HEK293 (cell line): ENCODE data around the gene KRT71.

Experiments
- ZSCAN30 ChIP-seq: fragments of 450-650 bp; IDR thresholded peaks from 2 replicates; pipeline ENCODE4 v1.5.1; 2018; ENCODE audit warnings: missing biosample characterization, mild to moderate bottlenecking, missing genetic modification characterization, moderate library complexity
- TF ChIP-seq, protein P1 (sequence below): fragments of 450-650 bp; formaldehyde crosslinking; IDR thresholded peaks from 2 replicates; pipeline ENCODE4 v1.5.1; 2016; ENCODE audit warnings: missing biosample characterization, missing genetic modification characterization
- TF ChIP-seq, protein P2 (sequence below): fragments of 450-650 bp; formaldehyde crosslinking; IDR thresholded peaks from 2 replicates; pipeline ENCODE4 v1.5.1; 2016; ENCODE audit warnings: missing biosample characterization, missing genetic modification characterization

DNA sequence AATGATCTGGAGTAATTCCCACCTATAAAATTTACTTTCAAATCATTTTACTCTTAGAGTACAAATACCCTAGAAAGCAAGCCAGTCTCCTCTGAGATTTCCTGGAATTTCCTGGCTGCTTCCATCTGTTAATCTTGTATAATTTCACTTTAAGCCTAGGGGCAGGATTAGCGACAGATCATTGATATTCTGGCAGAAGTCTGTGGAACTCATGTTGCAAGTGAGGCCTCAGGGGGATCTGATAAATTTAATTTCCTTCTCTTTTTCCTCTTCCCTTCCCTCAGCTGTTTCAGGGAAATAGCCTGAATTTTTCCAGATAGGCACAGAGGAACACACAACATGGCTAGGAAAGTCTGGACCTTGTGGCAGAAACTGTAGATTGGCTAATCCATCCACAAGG is 54.0 kb downstream of the KRT71 start:
- no peak for TF ChIP-seq ZSCAN30 (tag by site-specific recombination)
- TF ChIP-seq, protein P1, sequence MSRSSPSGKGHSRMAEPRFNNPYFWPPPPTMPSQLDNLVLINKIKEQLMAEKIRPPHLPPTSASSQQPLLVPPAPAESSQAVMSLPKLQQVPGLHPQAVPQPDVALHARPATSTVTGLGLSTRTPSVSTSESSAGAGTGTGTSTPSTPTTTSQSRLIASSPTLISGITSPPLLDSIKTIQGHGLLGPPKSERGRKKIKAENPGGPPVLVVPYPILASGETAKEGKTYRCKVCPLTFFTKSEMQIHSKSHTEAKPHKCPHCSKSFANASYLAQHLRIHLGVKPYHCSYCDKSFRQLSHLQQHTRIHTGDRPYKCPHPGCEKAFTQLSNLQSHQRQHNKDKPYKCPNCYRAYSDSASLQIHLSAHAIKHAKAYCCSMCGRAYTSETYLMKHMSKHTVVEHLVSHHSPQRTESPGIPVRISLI (tag by site-specific recombination) = no peak
- TF ChIP-seq, protein P2, sequence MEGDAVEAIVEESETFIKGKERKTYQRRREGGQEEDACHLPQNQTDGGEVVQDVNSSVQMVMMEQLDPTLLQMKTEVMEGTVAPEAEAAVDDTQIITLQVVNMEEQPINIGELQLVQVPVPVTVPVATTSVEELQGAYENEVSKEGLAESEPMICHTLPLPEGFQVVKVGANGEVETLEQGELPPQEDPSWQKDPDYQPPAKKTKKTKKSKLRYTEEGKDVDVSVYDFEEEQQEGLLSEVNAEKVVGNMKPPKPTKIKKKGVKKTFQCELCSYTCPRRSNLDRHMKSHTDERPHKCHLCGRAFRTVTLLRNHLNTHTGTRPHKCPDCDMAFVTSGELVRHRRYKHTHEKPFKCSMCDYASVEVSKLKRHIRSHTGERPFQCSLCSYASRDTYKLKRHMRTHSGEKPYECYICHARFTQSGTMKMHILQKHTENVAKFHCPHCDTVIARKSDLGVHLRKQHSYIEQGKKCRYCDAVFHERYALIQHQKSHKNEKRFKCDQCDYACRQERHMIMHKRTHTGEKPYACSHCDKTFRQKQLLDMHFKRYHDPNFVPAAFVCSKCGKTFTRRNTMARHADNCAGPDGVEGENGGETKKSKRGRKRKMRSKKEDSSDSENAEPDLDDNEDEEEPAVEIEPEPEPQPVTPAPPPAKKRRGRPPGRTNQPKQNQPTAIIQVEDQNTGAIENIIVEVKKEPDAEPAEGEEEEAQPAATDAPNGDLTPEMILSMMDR (tag by site-specific recombination) = no peak
